GM19452 (cell line): ENCODE data around the gene VAMP8.
A peak's percentile ranks its signal among the peaks of the same experiment; 100 is the strongest.
"Not testable (repeated sequence)": the region's sequence is repeated elsewhere in the genome, so short reads cannot be mapped to it uniquely, and the experiment has no call there.

Experiments used
- ATAC-seq: cut with Tn5 transposase; IDR thresholded peaks from one replicate; pipeline ENCODE4 v1.9.1; 2021; ENCODE audit not compliant: unreplicated experiment

Gene VAMP8

GRCh38 chr2:85579266-85579935, 2.0 kb downstream of the VAMP8 start:
- ATAC-seq, result no peak

- no peak for ATAC-seq
Measured at GRCh38 chr2:85580206-85580605, 2.8 kb downstream of the VAMP8 start.

GRCh38 chr2:85582492-85582891, 5.1 kb downstream of the VAMP8 start:
- no peak for ATAC-seq

- no peak for ATAC-seq
Measured at GRCh38 chr2:85583667-85584353, 6.4 kb downstream of the VAMP8 start.

- ATAC-seq, result peak; percentile 61
Measured at GRCh38 chr2:85584354-85584856, 7.0 kb downstream of the VAMP8 start, which contains the start of gene VAMP5. Gene VAMP5, plus strand, starts transcription at chr2:85584431. Its CDS starts 60 bp downstream, at chr2:85584491.

- ATAC-seq, result peak; percentile 45
Measured at GRCh38 chr2:85584857-85585780, 7.7 kb downstream of the VAMP8 start.

GRCh38 chr2:85585781-85586105, 8.4 kb downstream of the VAMP8 start:
- no peak for ATAC-seq

GRCh38 chr2:85588236-85588635, 10.8 kb downstream of the VAMP8 start:
- ATAC-seq, result no peak

GRCh38 chr2:85588645-85589044, 11.3 kb downstream of the VAMP8 start:
- no peak for ATAC-seq

- no peak for ATAC-seq
Measured at GRCh38 chr2:85589181-85589580, 11.8 kb downstream of the VAMP8 start.

GRCh38 chr2:85589982-85590791, 12.8 kb downstream of the VAMP8 start:
- no peak for ATAC-seq

- ATAC-seq, result no peak
Measured at GRCh38 chr2:85590950-85591349, 13.6 kb downstream of the VAMP8 start.

GRCh38 chr2:85591563-85591962, 14.2 kb downstream of the VAMP8 start:
- no peak for ATAC-seq

- ATAC-seq, result not testable (repeated sequence)
Measured at GRCh38 chr2:85592299-85592698, 14.9 kb downstream of the VAMP8 start.

GRCh38 chr2:85593023-85593422, 15.6 kb downstream of the VAMP8 start:
- ATAC-seq, result no peak

- no peak for ATAC-seq
Measured at GRCh38 chr2:85594715-85595300, 17.4 kb downstream of the VAMP8 start.

GRCh38 chr2:85595301-85596025, 18.1 kb downstream of the VAMP8 start, which contains the start of gene RNF181:
Gene RNF181, plus strand, starts transcription at chr2:85595745. Its CDS starts 19 bp downstream, at chr2:85595764.
- ATAC-seq, result peak; percentile 99

GRCh38 chr2:85596026-85596333, 18.6 kb downstream of the VAMP8 start:
- ATAC-seq, result no peak

- ATAC-seq, result no peak
Measured at GRCh38 chr2:85596486-85597143, 19.2 kb downstream of the VAMP8 start.
